GM12878 (cell line): ENCODE measurements around the gene NKTR. TPM values are rescaled to one million over a fixed set of nuclear protein-coding genes. Genes with fewer than 3 reads are reported as not detected.

Experiments used
- ATAC-seq: fragments of 200-7000 bp; cut with Tn5 transposase; 3 replicates; pipeline ENCODE4 v1.9.1; 2020; ENCODE audit warnings: mild to moderate bottlenecking, moderate library complexity
- BruUV-seq: library from RNA; stranded (reverse); fragments of 400-500 nt; replicated peaks from 2 replicates; lab custom pipeline; 2021; lab: Mats Ljungman, UMichigan
- CTCF ChIA-PET: fragments of 300-600 bp; sonication (Branson Sonifier 250); formaldehyde crosslinking; extraction: SDS; loops from one replicate; lab custom pipeline; 2021; ENCODE audit warnings: inconsistent platforms; lab: Yijun Ruan, JAX
- POLR2A ChIA-PET: fragments of 350-600 bp; formaldehyde crosslinking; extraction: SDS; loops from one replicate; lab custom pipeline; 2021; ENCODE audit warnings: inconsistent platforms; lab: Charles Lee
- RAD21 ChIA-PET: fragments of 300-600 bp; sonication (Branson Sonifier 250); formaldehyde crosslinking; loops from one replicate; lab custom pipeline; 2023; ENCODE audit warnings: antibody characterized with exemption; ENCODE audit not compliant: unreplicated experiment; lab: Charles Lee
- SMC1A ChIA-PET: fragments of 300-600 bp; sonication (Branson Sonifier 250); formaldehyde crosslinking; loops from one replicate; lab custom pipeline; 2023; ENCODE audit not compliant: unreplicated experiment, uncharacterized antibody; lab: Charles Lee
- DNase-seq: peaks from one replicate; pipeline ENCODE4 v3.0.0-alpha.2; 2011; ENCODE audit warnings: low read depth, low spot score
- FAIRE-seq: peaks from 3 replicates; lab custom pipeline; 2011; peaks lifted over from hg19 to GRCh38; lab: Jason Lieb, UNC
- H2AFZ ChIP-seq: 2 replicates; pipeline ENCODE4 v1.6.0; 2011; ENCODE audit warnings: low read depth, low read length, control low read depth; ENCODE audit not compliant: control insufficient read depth
- H3K27ac ChIP-seq: 2 replicates; pipeline ENCODE4 v1.5.1; 2011; ENCODE audit warnings: control low read depth; ENCODE audit not compliant: control insufficient read depth, insufficient read depth
- H3K27me3 ChIP-seq, 2 experiments: replicated peaks in 1 of 2; 2 replicates each; pipeline versions ENCODE4 v1.6.0 to v1.6.1; 2011; ENCODE audit warnings: low read length in 1 of 2; ENCODE audit not compliant: control insufficient read depth in 2 of 2, insufficient read depth in 2 of 2
- H3K36me3 ChIP-seq, 2 experiments: 2 replicates each; pipeline ENCODE4 v1.5.1; 2011; ENCODE audit warnings: low read length in 1 of 2; ENCODE audit not compliant: control insufficient read depth in 2 of 2, insufficient read depth in 2 of 2
- H3K4me1 ChIP-seq: 2 replicates; pipeline ENCODE4 v1.6.1; 2011; ENCODE audit warnings: mild to moderate bottlenecking, low read length, moderate library complexity, mixed read lengths; ENCODE audit not compliant: control insufficient read depth, insufficient read depth
- H3K4me2 ChIP-seq: 2 replicates; pipeline ENCODE4 v1.6.0; 2011; ENCODE audit warnings: control low read depth; ENCODE audit not compliant: control insufficient read depth, insufficient read depth
- H3K4me3 ChIP-seq: fragments of 200-600 bp; sonication (generic); 2 replicates; pipeline ENCODE4 v1.5.1; 2016
- H3K79me2 ChIP-seq: 2 replicates; pipeline ENCODE4 v1.6.0; 2011; ENCODE audit warnings: low read length; ENCODE audit not compliant: control insufficient read depth, insufficient read depth
- H3K9ac ChIP-seq: 2 replicates; pipeline ENCODE4 v1.8.0; 2011; ENCODE audit warnings: low read length, control low read depth, mixed read lengths; ENCODE audit not compliant: control insufficient read depth, insufficient read depth
- H3K9me3 ChIP-seq: replicated peaks from 3 replicates; pipeline ENCODE4 v1.5.1; 2011; ENCODE audit warnings: mild to moderate bottlenecking, low read length; ENCODE audit not compliant: control insufficient read depth, insufficient read depth
- H4K20me1 ChIP-seq: 2 replicates; pipeline ENCODE4 v1.6.0; 2011; ENCODE audit not compliant: control insufficient read depth, insufficient read depth
- ATF7 ChIP-seq: fragments of 450-650 bp; IDR thresholded peaks from 2 replicates; pipeline ENCODE4 v1.6.1; 2016; ENCODE audit warnings: low read depth, mild to moderate bottlenecking
- BHLHE40 ChIP-seq, 2 experiments: fragments of 450-650 bp in 1 of 2; IDR thresholded peaks; 2 replicates each; pipeline ENCODE4 v1.6.1; 2011 to 2017; ENCODE audit warnings: low read depth in 2 of 2, borderline replicate concordance in 1 of 2, improper control_type of control experiment in 1 of 2, low read length in 1 of 2, mild to moderate bottlenecking in 1 of 2
- BMI1 ChIP-seq: fragments of 450-650 bp; IDR thresholded peaks from 2 replicates; pipeline ENCODE4 v1.6.1; 2016; ENCODE audit warnings: mild to moderate bottlenecking, moderate library complexity, borderline replicate concordance
- CREB1 ChIP-seq: IDR thresholded peaks from 2 replicates; pipeline ENCODE4 v1.6.1; 2012; ENCODE audit warnings: low read depth, mild to moderate bottlenecking, inconsistent platforms
- E2F4 ChIP-seq: IDR thresholded peaks from 2 replicates; pipeline ENCODE4 v1.6.1; 2012; ENCODE audit warnings: low read depth, low read length, improper control_type of control experiment
- EP300 ChIP-seq, 2 experiments: fragments of 150-350 bp in 1 of 2; IDR thresholded peaks; 2 replicates each; pipeline ENCODE4 v1.6.1; 2011 to 2012; ENCODE audit warnings: low read depth in 2 of 2, low read length in 2 of 2, borderline replicate concordance in 1 of 2, improper control_type of control experiment in 1 of 2, inconsistent platforms in 1 of 2; ENCODE audit not compliant: control insufficient read depth in 1 of 2
- ETV6 ChIP-seq, 2 experiments: fragments of 450-650 bp in 1 of 2; IDR thresholded peaks in 1 of 2; conservative IDR thresholded peaks in 1 of 2; 2 replicates each; pipeline ENCODE4 v1.6.1; 2014; ENCODE audit warnings: antibody characterized with exemption in 1 of 2, borderline replicate concordance in 1 of 2, low read depth in 1 of 2, mild to moderate bottlenecking in 1 of 2, moderate library complexity in 1 of 2
- HDAC2 ChIP-seq: fragments of 200-600 bp; sonication (generic); IDR thresholded peaks from 2 replicates; pipeline ENCODE4 v1.6.1; 2017
- IKZF2 ChIP-seq, 2 experiments: fragments of 450-650 bp; IDR thresholded peaks; 2 replicates each; pipeline ENCODE4 v1.6.1; 2017; ENCODE audit warnings: mild to moderate bottlenecking in 2 of 2, moderate library complexity in 2 of 2
- MEF2A ChIP-seq: IDR thresholded peaks from 2 replicates; pipeline ENCODE4 v1.6.1; 2011; ENCODE audit warnings: low read depth, mild to moderate bottlenecking, low read length, moderate library complexity; ENCODE audit not compliant: insufficient read depth
- NFYB ChIP-seq: IDR thresholded peaks from 2 replicates; pipeline ENCODE4 v1.6.1; 2011; ENCODE audit warnings: low read depth, mild to moderate bottlenecking, low read length, improper control_type of control experiment, moderate library complexity; ENCODE audit not compliant: insufficient read depth
- RB1 ChIP-seq: fragments of 450-650 bp; formaldehyde crosslinking; IDR thresholded peaks from 2 replicates; pipeline ENCODE4 v1.6.1; 2017; ENCODE audit warnings: mild to moderate bottlenecking, borderline replicate concordance
- RELA ChIP-seq: fragments of 450-650 bp; IDR thresholded peaks from 2 replicates; pipeline ENCODE4 v1.8.0; 2014; ENCODE audit warnings: borderline replicate concordance; ENCODE audit not compliant: partially characterized antibody
- SIX5 ChIP-seq: IDR thresholded peaks from 2 replicates; pipeline ENCODE4 v1.6.1; 2011; ENCODE audit warnings: mild to moderate bottlenecking, low read depth, low read length, moderate library complexity; ENCODE audit not compliant: severe bottlenecking
- SMAD1 ChIP-seq: fragments of 450-650 bp; IDR thresholded peaks from 2 replicates; pipeline ENCODE4 v1.6.1; 2018; ENCODE audit warnings: mild to moderate bottlenecking, low read depth; ENCODE audit not compliant: partially characterized antibody
- SMARCA5 ChIP-seq: fragments of 450-650 bp; IDR thresholded peaks from 2 replicates; pipeline ENCODE4 v1.6.1; 2017; ENCODE audit warnings: mild to moderate bottlenecking
- TCF12 ChIP-seq: IDR thresholded peaks from 2 replicates; pipeline ENCODE4 v1.6.1; 2011; ENCODE audit warnings: low read depth, mild to moderate bottlenecking, low read length
- ZNF207 ChIP-seq: fragments of 450-650 bp; IDR thresholded peaks from 2 replicates; pipeline ENCODE4 v1.6.1; 2014; ENCODE audit warnings: antibody characterized with exemption, mild to moderate bottlenecking, borderline replicate concordance
- WGBS: methylation state at CpG from one replicate; pipeline ENCODE4 v1.1.6; 2016; ENCODE audit warnings: low lambda C conversion rate; ENCODE audit not compliant: insufficient replicate concordance, insufficient coverage; ENCODE audit errors: missing lambda C conversion rate; 5-methylcytosine and 5-hydroxymethylcytosine counted together
- in situ Hi-C: fragments of 300-500 bp; cut with MboI; formaldehyde crosslinking; loops from 9 replicates; pipeline ENCODE4 v1.14.3; 2018; ENCODE audit warnings: mixed read lengths
- intact Hi-C: fragments of 100-400 bp; cut with micrococcal nuclease; formaldehyde crosslinking; loops from one replicate; pipeline ENCODE4 v1.14.2; 2022; ENCODE audit not compliant: unreplicated experiment
- polyA plus RNA-seq, 11 experiments: library from polyadenylated mRNA; depleted of rRNA in 4 of 11; unstranded in 6 of 11; stranded (reverse) in 5 of 11; fragments of >200 nt; fragmentation: Nextera tagmentation in 4 of 11; fragmentation: Illumina TruSeq in 1 of 11; extraction: Ambion mirVana in 4 of 11; extraction: Trizol in 1 of 11; gene quantifications; 1 replicate in 1 of 11; 2 replicates in 10 of 11; pipeline versions ENCODE4 v1.2.1 to v1.2.3, GENCODE V29; 2011 to 2016; ENCODE audit warnings: inconsistent platforms in 2 of 11, missing spikeins in 2 of 11, low read depth in 1 of 11
- total RNA-seq, 4 experiments: library from RNA; depleted of rRNA in 3 of 4; stranded (reverse); fragments of >200 nt in 3 of 4; fragmentation: Illumina TruSeq in 1 of 4; extraction: Trizol in 1 of 4; gene quantifications; 2 replicates each; pipeline versions ENCODE4 v1.2.1 to v1.2.3, GENCODE V29; 2013 to 2021
- TF ChIP-seq, protein P1 (sequence below): IDR thresholded peaks from 2 replicates; pipeline ENCODE4 v1.6.1; 2012; ENCODE audit warnings: low read depth, low read length, improper control_type of control experiment

The NKTR gene
- total and polyA plus RNA-seq, 10 of the 15 experiments (the other 5 are each of a cell fraction or from before 2014, with no cell fraction given) = 15.3 to 91.9 (median 55.3) TPM

DNA sequence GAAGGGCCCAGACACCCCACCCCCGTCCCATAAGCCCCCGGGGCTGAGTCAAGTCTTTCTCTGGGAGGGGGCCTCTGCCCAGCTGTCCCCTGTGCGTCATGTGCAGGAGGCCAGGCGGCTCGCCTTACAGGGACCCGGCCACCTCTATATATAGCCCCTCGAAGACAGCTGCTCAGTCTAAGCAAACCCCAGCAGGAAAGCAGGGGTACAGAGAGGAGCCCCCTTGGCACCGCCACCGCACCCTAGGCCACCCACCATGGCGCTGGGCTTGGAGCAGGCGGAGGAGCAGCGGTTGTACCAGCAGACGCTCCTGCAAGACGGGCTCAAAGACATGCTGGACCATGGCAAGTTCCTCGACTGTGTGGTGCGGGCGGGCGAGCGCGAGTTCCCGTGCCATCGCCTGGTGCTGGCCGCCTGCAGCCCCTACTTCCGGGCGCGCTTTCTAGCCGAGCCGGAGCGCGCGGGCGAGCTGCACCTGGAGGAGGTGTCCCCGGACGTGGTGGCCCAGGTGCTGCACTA lies 84.9 kb downstream of the NKTR start, which contains the start of gene KLHL40 (continued):
- TF ChIP-seq SMAD1 (no peak), HDAC2 (no peak), ZNF207 (no peak), BHLHE40 (IDR thresholded peaks at IDR 0.05; ENCODE audit: borderline replicate concordance in 1 of 2, low read depth in 2 of 2, low read length in 1 of 2) (no peak), SIX5 (no peak), RB1 (no peak), E2F4 (no peak), CREB1 (no peak), RELA (no peak)
- TF ChIP-seq, all 136 proteins: peak for 0

- Histone ChIP-seq H3K9ac (no peak overlapping the region), H3K9me3 (no peaks in the 10 kb centered on the region), H4K20me1 (no peaks in the 10 kb centered on the region), H3K36me3 (no peaks in the 10 kb centered on the region), H3K4me2 (no peak overlapping the region), H3K27me3 (no peaks in the 10 kb centered on the region), H3K27ac (no peak overlapping the region), H3K4me1 (no peaks in the 10 kb centered on the region), H3K79me2 (no peaks in the 10 kb centered on the region), H2AFZ (no peak overlapping the region), H3K4me3 (no peak overlapping the region)
- ChIA-PET RAD21 (no interaction called here), POLR2A (no interaction called here), CTCF (no interaction called here), SMC1A (no interaction called here)
- 62% methylated on average over 80 of the region's 80 CpGs for WGBS
- ATAC-seq (no peak), DNase-seq (no peak), FAIRE-seq (no peak)
- intact Hi-C loops (no loop called here), in situ Hi-C loops (no loop called here)
- no TSS peak for BruUV-seq
- TF ChIP-seq TCF12 = no peak
- TF ChIP-seq MEF2A = no peak
- TF ChIP-seq BMI1 = no peak
- no peak for TF ChIP-seq HDAC2
- TF ChIP-seq ATF7 = no peak
- no peak for TF ChIP-seq IKZF2 (IDR thresholded peaks at IDR 0.05)
- no peak for TF ChIP-seq NFYB
- TF ChIP-seq ETV6 (conservative IDR thresholded peaks at IDR 0.05 in 1 of 2, IDR thresholded peaks at IDR 0.05 in 1 of 2; ENCODE audit: borderline replicate concordance in 1 of 2, low read depth in 1 of 2) = no peak
- TF ChIP-seq SMARCA5 = no peak
- TF ChIP-seq, protein P1, sequence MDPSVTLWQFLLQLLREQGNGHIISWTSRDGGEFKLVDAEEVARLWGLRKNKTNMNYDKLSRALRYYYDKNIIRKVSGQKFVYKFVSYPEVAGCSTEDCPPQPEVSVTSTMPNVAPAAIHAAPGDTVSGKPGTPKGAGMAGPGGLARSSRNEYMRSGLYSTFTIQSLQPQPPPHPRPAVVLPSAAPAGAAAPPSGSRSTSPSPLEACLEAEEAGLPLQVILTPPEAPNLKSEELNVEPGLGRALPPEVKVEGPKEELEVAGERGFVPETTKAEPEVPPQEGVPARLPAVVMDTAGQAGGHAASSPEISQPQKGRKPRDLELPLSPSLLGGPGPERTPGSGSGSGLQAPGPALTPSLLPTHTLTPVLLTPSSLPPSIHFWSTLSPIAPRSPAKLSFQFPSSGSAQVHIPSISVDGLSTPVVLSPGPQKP = no peak
- TF ChIP-seq SMAD1 = no peak
- TF ChIP-seq EP300 (IDR thresholded peaks at IDR 0.05; ENCODE audit: borderline replicate concordance in 1 of 2, control insufficient read depth in 1 of 2, low read depth in 2 of 2, low read length in 2 of 2) = no peak
Observed at GRCh38 chr3:42685891-42686820, 85.7 kb downstream of the NKTR start.
